SW 1271 (cell line): ENCODE measurements around the gene DTNBP1.

Source experiments
- DNase-seq, 2 experiments: peaks; one replicate each; lab custom pipeline; 2025; lab: John Stamatoyannopoulos, UW

DTNBP1 gene

DNA sequence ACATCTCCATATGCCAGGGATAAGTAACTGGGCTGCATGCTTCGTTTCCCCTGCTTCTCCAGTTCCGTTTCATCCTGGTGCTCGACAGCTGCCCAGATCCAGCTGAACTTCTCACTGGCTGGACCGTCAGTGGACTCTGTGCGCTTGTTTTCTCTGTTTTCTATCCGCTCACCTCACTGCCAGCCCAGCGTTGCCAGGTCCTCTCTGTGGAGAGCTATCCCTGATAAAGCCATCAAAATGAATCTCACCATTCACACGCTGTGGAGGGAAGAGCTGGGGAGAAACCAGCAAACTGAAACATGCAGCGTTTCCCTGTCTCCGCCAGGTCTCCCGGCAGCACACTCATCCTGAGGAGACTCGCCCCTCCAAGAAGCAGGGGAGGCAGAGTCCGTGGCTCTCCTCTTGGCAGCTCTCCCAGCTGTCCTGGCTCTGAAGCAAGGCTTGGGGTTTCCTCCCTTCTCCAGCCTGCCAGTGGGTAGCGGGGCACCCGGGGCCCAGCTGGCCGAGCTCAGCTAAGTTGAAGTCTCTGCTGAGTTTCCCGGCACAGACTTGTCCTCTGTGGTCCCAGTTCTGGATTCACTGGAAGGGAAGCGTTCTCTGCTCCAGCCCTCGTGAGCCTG lies 160.9 kb downstream of the DTNBP1 start:
- DNase-seq, result no peak

DNA sequence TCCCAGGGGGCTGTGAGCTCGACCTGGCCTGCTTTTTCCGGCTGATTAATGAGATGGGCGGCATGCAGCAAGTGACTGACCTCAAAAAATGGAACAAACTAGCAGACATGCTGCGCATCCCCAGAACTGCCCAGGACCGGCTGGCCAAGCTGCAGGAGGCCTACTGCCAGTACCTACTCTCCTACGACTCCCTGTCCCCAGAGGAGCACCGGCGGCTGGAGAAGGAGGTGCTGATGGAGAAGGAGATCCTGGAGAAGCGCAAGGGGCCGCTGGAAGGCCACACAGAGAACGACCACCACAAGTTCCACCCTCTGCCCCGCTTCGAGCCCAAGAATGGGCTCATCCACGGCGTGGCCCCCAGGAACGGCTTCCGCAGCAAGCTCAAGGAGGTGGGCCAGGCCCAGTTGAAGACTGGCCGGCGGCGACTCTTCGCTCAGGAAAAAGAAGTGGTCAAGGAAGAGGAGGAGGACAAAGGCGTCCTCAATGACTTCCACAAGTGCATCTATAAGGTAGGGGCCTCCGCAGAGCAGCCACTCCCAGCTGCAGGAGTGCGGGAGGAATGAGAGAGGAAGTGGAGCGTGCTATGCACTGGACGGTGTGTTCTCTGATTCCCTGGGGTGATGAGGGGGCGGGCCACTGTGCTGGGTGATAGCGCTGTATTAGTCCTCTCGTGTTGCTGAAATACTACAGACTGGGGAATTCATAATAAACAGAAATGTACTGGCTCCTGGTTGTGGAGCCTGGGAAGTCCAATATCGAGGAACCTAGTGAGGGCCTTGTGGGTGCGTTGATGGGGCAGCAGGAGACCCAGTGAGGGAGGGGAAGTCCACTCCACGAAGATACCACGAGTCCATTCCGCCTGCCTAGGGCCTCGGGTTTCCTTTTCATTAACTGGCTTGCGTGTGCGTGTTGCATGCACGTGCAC lies 161.7 kb downstream of the DTNBP1 start:
- no peak for DNase-seq

DNA sequence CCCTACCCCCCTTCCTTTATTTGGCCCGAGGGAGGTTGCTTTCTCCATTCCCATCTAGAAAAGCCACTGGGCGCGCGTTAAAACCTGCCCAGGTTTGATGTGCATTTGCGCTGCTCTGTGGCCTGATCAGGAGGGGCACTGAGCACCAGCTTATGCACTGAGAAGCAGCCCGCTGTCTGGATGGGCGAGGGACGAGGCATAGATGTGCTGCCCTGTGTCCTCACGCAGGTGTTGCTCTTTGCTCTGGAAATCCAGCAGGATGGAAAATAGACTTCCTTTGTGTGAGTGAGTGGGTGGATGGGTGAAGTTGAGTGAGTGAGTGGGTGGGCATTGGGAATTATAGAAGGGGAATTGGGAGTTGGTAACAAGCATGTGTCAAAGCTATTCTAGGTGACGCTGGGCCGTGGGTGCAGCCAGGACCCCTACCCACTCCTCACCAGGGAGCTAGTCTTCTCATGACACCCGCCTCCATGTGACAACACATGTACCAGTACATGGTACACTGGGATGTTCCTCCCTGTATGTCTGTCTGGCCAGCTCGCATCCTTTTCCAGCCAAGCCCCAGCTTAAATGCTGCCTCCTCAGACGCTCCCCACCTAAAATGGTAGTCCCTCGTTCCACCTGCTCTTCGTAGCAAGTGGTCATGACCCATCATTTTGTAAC lies 162.6 kb downstream of the DTNBP1 start:
- DNase-seq, result no peak

DNA sequence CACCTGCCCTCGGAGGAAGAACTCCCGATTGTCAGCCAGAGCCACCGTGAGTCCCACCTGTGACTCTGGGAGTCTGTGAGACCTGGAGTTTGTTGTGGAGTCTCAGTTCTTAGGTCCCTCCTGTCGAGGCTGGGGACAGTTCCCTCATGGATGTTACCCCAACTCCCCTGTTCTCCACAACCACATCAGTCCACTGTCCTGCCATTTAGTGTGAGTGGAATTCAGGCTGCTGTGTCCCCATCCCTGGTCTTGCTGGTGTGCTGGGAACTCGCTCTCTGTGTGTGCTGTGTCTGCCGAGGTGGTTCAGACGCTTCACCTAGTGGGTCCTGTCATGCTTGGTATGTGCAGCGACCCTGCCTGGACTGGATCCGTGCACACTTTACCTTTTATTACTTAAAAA lies 163.2 kb downstream of the DTNBP1 start:
- DNase-seq, result no peak

DNA sequence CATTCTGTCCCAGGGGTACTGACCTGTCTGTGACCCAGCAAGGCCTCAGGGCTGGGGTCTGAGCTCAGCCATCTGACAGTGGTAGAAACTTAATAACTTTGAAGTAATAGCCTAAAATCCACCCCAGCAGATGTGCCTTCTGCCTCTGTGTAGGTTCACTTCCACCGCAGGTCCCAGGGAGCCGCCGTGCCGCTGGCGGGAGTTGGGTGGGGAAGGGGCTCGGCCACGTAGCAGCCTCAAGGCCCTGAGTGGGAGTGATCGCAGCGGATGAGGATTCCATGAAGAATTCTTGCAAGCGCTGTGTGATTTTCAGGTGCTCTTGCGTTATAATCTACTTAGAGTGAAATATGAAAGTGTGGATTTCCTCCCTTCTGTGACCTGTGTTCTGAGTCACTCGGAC lies 163.7 kb downstream of the DTNBP1 start:
- DNase-seq, result no peak

DNA sequence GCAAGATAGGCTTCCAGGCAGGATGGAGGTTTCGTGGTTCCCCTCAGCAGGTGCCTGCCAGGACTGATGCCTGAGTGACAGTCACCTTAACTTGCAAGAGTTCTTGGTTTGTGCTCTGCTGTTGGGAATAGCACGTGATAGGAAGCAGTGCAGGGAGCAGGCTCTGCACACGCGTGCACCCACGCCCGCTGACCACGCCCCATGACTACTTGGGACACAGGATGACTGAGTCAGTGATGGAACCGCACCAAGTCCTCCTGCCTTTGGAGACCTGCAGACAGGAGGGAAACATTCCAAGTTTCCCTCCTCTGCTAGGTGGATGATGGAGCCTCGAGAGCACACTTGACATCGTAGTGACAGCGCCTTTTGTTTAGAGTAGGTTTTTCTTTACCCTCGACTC lies 164.2 kb downstream of the DTNBP1 start:
- DNase-seq, result no peak

DNA sequence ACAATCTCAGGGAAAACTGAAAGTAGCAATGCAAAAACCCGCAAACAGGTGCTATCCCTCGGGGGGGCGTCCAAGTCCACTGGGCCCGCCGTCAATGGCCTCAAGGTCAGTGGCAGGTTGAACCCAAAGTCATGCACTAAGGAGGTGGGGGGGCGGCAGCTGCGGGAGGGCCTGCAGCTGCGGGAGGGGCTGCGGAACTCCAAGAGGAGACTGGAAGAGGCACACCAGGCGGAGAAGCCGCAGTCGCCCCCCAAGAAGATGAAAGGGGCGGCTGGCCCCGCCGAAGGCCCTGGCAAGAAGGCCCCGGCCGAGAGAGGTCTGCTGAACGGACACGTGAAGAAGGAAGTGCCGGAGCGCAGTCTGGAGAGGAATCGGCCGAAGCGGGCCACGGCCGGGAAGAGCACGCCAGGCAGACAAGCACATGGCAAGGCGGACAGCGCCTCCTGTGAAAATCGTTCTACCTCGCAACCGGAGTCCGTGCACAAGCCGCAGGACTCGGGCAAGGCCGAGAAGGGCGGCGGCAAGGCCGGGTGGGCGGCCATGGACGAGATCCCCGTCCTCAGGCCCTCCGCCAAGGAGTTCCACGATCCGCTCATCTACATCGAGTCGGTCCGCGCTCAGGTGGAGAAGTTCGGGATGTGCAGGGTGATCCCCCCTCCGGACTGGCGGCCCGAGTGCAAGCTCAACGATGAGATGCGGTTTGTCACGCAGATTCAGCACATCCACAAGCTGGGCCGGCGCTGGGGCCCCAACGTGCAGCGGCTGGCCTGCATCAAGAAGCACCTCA lies 166.3 kb downstream of the DTNBP1 start:
- DNase-seq, result no peak

DNA sequence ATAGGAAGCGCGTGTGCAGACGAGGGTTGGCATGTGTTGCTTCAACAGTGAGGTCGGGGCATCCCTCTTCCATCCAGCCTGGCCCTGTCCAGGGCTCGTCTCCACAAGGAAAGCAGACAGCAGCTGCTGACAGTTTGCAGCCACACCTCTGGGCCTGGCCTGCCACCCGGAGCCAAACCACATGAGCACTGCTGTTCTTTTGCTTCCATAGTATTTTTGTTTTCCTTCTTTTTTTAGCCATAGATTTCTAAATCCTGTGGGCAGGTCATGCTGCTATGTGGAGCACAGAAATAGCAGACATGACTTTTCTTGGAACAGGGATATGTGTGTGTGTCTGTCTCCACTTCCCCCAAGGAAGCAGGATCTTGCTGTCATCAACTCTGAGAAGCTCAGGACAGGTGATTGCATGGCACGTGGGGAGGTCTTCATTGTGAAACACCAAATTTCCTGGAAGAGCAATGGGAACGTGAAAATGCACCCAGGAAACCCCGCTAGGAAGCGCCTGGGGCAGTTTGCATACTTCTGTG lies 167.4 kb downstream of the DTNBP1 start:
- DNase-seq, result no peak

DNA sequence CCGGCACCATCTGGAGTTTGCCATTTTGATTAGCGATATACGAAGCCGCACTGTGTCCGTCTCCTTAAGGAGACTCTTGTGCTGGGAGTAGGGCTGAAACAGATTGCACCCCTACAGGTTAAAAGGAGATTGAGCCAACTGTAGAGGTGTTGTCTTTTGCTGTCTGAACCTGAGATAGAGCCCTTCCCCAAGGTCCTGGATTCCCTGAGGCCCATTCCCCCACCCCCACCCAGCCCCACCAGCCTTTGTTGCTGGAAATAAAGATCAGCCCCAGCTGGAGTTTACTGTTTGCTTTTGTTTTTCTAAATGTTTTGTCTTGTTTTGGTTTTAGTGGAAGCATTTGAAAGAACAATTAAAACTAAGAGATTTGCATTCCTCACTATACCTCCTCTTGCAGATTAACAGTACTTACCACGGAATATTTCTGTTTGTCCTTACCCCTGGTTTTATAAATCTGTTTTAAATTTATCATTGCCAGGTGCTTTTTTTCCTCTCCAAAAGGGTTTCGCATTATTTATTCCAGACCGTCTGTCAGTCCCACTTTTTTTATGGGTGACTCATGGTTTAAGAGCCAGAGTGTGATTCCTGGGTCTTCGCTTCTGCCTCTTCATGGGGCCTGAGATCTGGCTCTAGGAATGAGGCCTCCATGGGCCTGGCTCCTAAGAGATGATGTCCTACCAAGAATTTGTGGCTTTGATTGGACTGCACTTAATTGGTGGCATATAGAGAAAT lies 169.2 kb downstream of the DTNBP1 start:
- no peak for DNase-seq

DNA sequence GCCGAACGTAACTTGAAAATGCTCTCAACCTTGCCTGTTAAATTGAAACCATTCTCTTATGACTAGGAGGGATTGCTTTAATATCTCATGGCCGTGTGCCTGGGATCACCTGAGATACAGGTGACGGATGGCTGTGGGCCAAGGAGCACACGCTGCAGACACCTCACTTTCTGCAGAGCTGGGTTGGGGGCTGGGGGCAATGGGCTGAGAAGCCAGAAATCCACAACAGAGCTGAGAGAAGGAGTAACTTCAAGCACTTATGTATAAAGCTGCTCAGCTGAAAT lies 170.9 kb downstream of the DTNBP1 start:
- no peak for DNase-seq

DNA sequence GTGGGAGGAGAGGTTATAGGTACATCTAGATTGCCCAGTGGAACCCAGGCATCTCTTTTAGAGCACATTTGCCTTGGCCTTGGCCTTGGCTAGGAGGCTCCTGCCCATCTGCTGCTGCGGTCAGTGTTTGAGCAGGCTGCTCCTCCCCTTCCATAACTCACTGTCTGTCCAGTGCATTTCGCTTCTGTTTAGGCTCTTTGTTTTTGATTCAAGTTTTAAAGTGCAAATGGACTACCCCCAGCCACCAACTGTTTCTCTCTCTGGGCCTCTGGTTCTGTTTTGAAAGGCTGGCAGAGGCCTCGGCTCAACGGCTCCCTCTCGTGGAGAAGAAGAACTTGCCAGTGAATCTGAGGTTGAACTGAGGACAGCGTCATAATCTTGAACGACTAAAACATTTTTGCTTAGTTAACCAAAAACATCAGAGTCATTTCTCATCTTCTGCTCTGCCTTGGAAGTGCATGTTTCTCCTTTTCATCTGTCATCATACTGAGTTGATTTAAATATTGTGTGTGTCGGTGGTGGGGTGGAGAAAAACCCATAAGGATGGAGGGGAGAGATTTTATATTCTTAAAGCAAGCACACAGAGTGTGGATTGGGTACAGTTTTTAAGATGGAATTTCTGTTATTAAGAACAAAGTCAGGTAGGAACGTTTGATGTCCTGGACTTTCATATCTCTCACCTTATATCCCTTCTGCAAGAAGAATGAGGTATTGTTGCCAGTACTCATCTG lies 171.4 kb downstream of the DTNBP1 start:
- DNase-seq, result peak; percentile 25 to 43

DNA sequence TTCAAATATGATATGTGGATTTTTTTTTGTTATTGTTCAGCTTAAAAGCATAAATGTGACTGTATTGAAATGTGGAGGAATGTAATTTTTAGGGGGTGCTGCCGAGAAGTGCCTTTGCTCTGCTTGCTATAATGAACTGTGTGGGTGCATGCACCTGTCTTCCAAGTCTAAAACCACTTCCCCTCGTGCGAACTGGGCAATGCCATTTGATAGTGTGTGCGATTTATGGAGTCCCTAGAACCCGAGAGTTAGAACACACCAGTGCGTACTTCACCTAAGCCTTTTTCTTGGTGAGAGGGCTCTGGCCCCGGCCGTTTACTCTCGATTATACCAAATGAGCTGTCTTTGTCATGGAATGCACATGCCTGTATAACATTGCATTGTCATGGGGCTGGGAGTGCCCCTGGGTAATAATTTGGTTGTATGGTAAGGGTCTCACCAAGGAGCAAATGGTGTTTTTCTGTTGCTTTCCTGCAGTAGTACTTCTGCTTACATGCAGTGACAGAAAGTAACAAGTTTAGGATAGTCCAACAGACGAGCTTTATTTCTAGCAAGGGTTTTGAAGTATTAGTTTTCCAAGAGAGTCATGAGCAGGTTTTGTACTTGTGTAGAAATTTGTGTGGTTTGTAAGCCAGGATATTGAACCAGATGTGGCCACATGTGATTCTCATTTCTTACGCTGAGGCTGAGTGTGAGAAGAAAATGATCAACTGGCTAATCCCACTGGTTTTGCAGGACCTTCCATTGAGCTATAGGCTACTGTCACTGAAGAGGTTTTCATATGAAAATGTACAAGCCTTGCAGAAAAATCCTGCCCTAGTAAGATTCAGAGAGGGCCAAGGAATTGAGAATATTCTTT lies 172.4 kb downstream of the DTNBP1 start:
- no peak for DNase-seq

DNA sequence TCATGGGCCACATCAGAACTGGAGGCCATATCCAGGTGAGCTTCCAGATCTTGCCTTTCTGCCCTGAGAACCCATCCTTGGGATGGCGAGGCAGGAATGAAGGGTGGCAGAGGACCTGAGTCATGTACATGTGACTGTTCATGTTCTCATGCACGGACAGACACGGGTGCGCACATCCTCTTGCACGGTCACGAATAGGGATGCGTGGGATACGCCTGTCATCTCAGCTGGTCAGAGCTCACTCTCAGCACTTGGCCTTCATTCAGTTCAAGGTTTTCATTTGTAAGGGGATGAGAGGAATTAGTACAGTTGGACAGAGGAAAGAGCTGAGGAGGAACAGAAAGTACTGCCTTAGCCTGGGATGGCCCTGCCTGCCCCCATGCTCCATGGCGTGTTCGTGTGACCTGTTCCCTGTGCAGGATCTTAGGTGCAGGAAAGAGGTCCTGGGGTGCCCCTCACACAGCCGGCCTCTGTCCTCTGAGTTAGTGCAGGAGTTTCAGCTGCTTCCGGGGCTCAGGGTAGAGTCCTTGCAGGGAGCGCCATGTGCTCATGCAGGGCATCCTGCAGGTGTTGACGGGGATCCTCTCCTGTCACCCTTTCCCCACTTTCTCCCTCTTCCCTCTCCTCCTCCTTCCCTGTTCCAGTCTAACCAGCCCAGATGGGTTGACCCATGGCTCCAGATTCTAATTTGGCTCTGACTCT lies 173.4 kb downstream of the DTNBP1 start:
- no peak for DNase-seq

DNA sequence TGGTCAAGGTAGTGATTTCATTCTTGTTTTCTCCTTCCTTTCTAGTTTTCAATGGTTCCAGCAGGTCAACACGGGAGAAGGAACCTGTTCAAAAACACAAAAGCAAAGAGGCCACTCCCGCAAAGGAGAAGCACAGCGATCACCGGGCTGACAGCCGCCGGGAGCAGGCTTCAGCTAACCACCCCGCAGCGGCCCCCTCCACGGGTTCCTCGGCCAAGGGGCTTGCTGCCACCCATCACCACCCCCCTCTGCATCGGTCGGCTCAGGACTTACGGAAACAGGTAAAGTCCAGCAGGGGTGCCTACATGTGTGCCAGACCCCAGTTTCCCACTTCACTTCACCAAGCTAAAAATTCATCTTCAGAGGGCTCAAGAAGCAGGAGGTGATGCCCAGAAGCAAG lies 175.6 kb downstream of the DTNBP1 start:
- DNase-seq, result no peak

DNA sequence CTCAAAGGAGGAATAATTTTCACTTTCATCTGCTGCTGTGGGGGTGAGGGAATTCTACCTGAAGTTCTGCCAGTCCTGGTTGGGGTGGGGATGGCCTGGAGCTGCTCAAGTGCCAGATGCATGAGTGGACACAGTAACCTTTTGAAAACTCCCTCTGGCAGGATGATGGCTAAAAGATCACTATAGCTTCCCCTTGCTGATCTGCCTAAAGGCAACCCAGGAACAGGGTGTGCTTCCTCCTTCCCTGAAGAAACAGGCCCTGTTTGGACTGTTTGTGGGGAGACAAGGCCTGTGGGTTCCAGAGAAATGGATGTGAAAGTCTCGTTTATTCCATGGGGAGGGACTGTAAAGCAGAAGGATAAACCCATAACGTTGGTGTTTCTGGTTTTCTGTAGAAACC lies 176.9 kb downstream of the DTNBP1 start:
- no peak for DNase-seq

DNA sequence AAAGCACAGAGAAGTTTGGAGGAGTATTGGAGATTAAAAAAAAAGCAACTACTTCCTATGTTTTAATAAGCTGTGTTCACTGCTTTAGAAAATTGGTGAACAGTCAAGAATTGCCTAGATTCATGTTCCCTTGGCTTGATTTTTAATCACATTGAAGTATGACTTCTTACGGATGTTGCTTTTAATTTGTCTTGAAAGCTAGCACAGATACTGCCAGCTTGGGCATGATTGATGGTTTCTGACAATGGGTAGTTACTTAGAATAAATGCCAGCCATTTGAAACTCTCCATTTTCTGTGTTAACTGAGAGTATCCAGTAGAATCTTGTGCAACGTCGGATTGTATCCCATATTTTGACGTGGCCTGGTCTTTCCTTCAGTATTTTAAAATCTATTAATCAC lies 178.0 kb downstream of the DTNBP1 start:
- no peak for DNase-seq

DNA sequence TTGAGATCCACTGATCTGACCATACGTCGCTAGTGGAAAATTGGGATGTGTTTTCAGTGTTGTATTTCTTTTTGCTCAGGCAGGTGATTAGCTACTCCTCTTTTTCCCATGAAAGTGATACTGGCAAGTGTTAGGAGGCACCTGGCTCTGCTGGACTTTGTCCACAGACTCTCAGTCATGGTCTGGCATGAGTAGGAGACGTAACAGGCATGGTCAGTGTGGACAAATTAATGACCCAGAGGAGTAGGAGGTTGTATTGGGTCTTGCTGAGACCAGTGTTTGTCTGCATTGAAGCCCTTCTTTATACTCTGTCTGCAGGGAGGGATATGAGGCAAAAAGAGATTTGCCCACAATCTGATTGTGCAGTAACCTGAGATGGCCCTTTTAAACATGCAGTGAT lies 178.7 kb downstream of the DTNBP1 start:
- no peak for DNase-seq

DNA sequence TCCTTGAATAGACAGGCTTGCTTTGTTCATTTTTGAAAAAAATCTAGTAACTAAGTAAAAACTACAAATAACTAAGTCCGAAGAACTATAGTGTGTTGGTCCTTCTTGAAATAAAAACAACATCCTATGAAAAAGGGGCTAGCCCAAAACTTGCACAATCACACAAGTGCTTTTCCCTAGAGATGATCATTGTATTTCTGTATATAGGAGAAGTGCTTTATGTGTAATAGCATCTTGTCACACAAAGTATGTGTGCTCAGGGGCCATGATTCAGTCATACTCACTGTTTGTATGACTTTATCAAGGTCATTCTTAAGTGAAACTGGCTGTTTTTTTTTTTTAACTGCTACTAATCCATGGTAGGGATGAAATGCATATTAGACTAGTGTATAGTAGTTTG lies 179.8 kb downstream of the DTNBP1 start:
- DNase-seq, result no peak
